K562 (cell line): ENCODE measurements around the gene REEP6. TPM values are rescaled to one million over a fixed set of nuclear protein-coding genes. Genes with fewer than 3 reads are reported as not detected.

Source experiments
- ATF7 ChIP-seq: fragments of 450-650 bp; IDR thresholded peaks from 2 replicates; pipeline ENCODE4 v1.7.1; 2014; ENCODE audit warnings: mild to moderate bottlenecking, moderate library complexity
- BCL6 ChIP-seq: fragments of 250-450 bp; sonication (Bioruptor Pico); IDR thresholded peaks from 2 replicates; pipeline ENCODE4 v1.4.0; 2020
- ELK3 ChIP-seq: fragments of 450-650 bp; formaldehyde crosslinking; IDR thresholded peaks from 2 replicates; pipeline ENCODE4 v1.4.0; 2020; ENCODE audit warnings: mild to moderate bottlenecking
- LEF1 ChIP-seq: fragments of 450-650 bp; IDR thresholded peaks from 2 replicates; pipeline ENCODE4 v1.6.1; 2016; ENCODE audit warnings: mild to moderate bottlenecking
- MYNN ChIP-seq, 2 experiments: sonication (generic); formaldehyde crosslinking in 1 of 2; IDR thresholded peaks; 2 replicates each; pipeline versions ENCODE4 v1.5.0 to v1.6.1; 2016 to 2020; ENCODE audit warnings: antibody characterized with exemption in 1 of 2, missing genetic modification reagents in 1 of 2
- NR2F6 ChIP-seq: fragments of 450-650 bp; formaldehyde crosslinking; IDR thresholded peaks from 2 replicates; pipeline ENCODE4 v1.4.0; 2020; ENCODE audit warnings: mild to moderate bottlenecking
- POLR2G ChIP-seq: fragments of 200-400 bp; formaldehyde crosslinking; IDR thresholded peaks from 2 replicates; pipeline ENCODE4 v1.6.1; 2017; ENCODE audit warnings: low read depth, mild to moderate bottlenecking, antibody characterized with exemption, low read length, moderate library complexity
- RAD21 ChIP-seq, 2 experiments: fragments of 250-450 bp in 1 of 2; fragments of 450-650 bp in 1 of 2; sonication (Bioruptor Pico) in 1 of 2; formaldehyde crosslinking in 1 of 2; IDR thresholded peaks in 1 of 2; conservative IDR thresholded peaks in 1 of 2; 2 replicates each; pipeline versions ENCODE4 v1.4.0 to v1.8.0; 2020 to 2022; ENCODE audit warnings: mild to moderate bottlenecking in 2 of 2, moderate library complexity in 1 of 2
- SIRT6 ChIP-seq: IDR thresholded peaks from one replicate; pipeline ENCODE4 v1.6.1; 2012; ENCODE audit warnings: low read depth, mild to moderate bottlenecking, control low read depth, inconsistent platforms, low read length, moderate library complexity
- TBP ChIP-seq: optimal IDR thresholded peaks from 2 replicates; pipeline ENCODE3; 2011; ENCODE audit warnings: low read depth, low read length, improper control_type of control experiment
- TCF7L2 ChIP-seq: fragments of 150-350 bp; IDR thresholded peaks from 2 replicates; pipeline ENCODE4 v1.6.1; 2016; ENCODE audit warnings: low read depth, mild to moderate bottlenecking, low read length, moderate library complexity
- TFAM ChIP-seq: fragments of 250-450 bp; sonication (Bioruptor Pico); conservative IDR thresholded peaks from 2 replicates; pipeline ENCODE4 v1.5.0; 2021; ENCODE audit warnings: mild to moderate bottlenecking, moderate library complexity
- THAP12 ChIP-seq: fragments of 250-450 bp; sonication (Bioruptor Pico); IDR thresholded peaks from 2 replicates; pipeline ENCODE4 v1.9.0; 2021; ENCODE audit warnings: mild to moderate bottlenecking, inconsistent platforms
- THRB ChIP-seq: fragments of 450-650 bp; formaldehyde crosslinking; conservative IDR thresholded peaks from 2 replicates; pipeline ENCODE4 v1.4.0; 2022; ENCODE audit warnings: mild to moderate bottlenecking, missing genetic modification characterization
- TSC22D4 ChIP-seq: fragments of 450-650 bp; IDR thresholded peaks from 2 replicates; pipeline ENCODE4 v1.6.1; 2016; ENCODE audit warnings: missing genetic modification characterization, missing biosample characterization, control low read depth
- ZKSCAN8 ChIP-seq: fragments of 200-800 bp; sonication (Bioruptor generic); IDR thresholded peaks from 2 replicates; pipeline ENCODE4 v1.6.1; 2016; ENCODE audit warnings: missing genetic modification characterization, missing compliant biosample characterization
- ZNF121 ChIP-seq: sonication (generic); formaldehyde crosslinking; conservative IDR thresholded peaks from 2 replicates; pipeline ENCODE4 v1.8.0; 2022; ENCODE audit warnings: missing genetic modification reagents
- ZNF592 ChIP-seq: fragments of 450-650 bp; IDR thresholded peaks from 2 replicates; pipeline ENCODE4 v1.6.1; 2017; ENCODE audit warnings: antibody characterized with exemption, mild to moderate bottlenecking
- ZNF830 ChIP-seq: fragments of 250-450 bp; sonication (Bioruptor Pico); IDR thresholded peaks from 2 replicates; pipeline ENCODE4 v1.5.0; 2021; ENCODE audit warnings: mild to moderate bottlenecking
- polyA plus RNA-seq, 8 experiments: library from polyadenylated mRNA; depleted of rRNA in 4 of 8; stranded (reverse) in 5 of 8; unstranded in 3 of 8; fragments of >200 nt; fragmentation: Nextera tagmentation in 2 of 8; fragmentation: Illumina TruSeq in 1 of 8; extraction: Ambion mirVana in 2 of 8; extraction: Trizol in 1 of 8; gene quantifications; 2 replicates each; pipeline versions ENCODE4 v1.2.1 to v1.2.3, GENCODE V29; 2011 to 2014; ENCODE audit warnings: inconsistent platforms in 1 of 8, missing spikeins in 1 of 8
- total RNA-seq, 7 experiments: library from RNA; depleted of rRNA in 6 of 7; stranded (reverse); fragments of >200 nt in 6 of 7; fragmentation: Illumina TruSeq in 2 of 7; extraction: Trizol in 2 of 7; gene quantifications; 2 replicates each; pipeline versions ENCODE4 v1.2.1 to v1.2.3, GENCODE V29; 2011 to 2021; ENCODE audit warnings: low replicate concordance in 1 of 7

REEP6 gene
- total and polyA plus RNA-seq, 9 of the 15 experiments (the other 6 are each of a cell fraction or from before 2014, with no cell fraction given): 1.2 to 64.2 (median 12.7) TPM

GRCh38 chr19:1455336-1456120 lies 35.5 kb upstream of the REEP6 start (continued):
- TF ChIP-seq TFAM (CRISPR knock-in tag): no peak
- no peak for TF ChIP-seq LEF1
- TF ChIP-seq NR2F6 (CRISPR knock-in tag): no peak
- TF ChIP-seq THRB (CRISPR knock-in tag): peak; percentile 32; the same call in 1 of the 2 replicates
- peak; percentile 88 for TF ChIP-seq POLR2G
- TF ChIP-seq TSC22D4: no peak
- TF ChIP-seq ZKSCAN8 (CRISPR knock-in tag): no peak
- no peak for TF ChIP-seq RAD21 (CRISPR knock-in tag; conservative IDR thresholded peaks at IDR 0.05 in 1 of 2, IDR thresholded peaks at IDR 0.05 in 1 of 2)
- TF ChIP-seq THAP12: no peak
- TF ChIP-seq ZNF830 (CRISPR knock-in tag): no peak
- no peak for TF ChIP-seq SIRT6
- TF ChIP-seq MYNN (IDR thresholded peaks at IDR 0.05): no peak
- TF ChIP-seq MYNN (CRISPR knock-in tag; IDR thresholded peaks at IDR 0.05): no peak
- TF ChIP-seq ZNF121 (CRISPR knock-in tag): no peak
- no peak for TF ChIP-seq ELK3 (CRISPR knock-in tag)
- no peak for TF ChIP-seq BCL6 (CRISPR knock-in tag)
- TF ChIP-seq TCF7L2: no peak
- TF ChIP-seq ATF7: 0 out of 2 replicates have a peak, but pooled peaks have one; percentile 16
- no peak for TF ChIP-seq ZNF592
- TF ChIP-seq TBP: no peak
